ENCODE measurements around the gene SLC7A1.

SLC7A1 gene

GRCh38 chr13:29550430-29550988, 45.0 kb downstream of the SLC7A1 start:
- no peak for DNase-seq

- DNase-seq = no peak
Observed at GRCh38 chr13:29548722-29549121, 46.8 kb downstream of the SLC7A1 start.

- DNase-seq = no peak
Observed at GRCh38 chr13:29547153-29547552, 48.3 kb downstream of the SLC7A1 start.

GRCh38 chr13:29546662-29547061, 48.8 kb downstream of the SLC7A1 start:
- DNase-seq = no peak

GRCh38 chr13:29545988-29546387, 49.5 kb downstream of the SLC7A1 start:
- no peak for DNase-seq

DNA sequence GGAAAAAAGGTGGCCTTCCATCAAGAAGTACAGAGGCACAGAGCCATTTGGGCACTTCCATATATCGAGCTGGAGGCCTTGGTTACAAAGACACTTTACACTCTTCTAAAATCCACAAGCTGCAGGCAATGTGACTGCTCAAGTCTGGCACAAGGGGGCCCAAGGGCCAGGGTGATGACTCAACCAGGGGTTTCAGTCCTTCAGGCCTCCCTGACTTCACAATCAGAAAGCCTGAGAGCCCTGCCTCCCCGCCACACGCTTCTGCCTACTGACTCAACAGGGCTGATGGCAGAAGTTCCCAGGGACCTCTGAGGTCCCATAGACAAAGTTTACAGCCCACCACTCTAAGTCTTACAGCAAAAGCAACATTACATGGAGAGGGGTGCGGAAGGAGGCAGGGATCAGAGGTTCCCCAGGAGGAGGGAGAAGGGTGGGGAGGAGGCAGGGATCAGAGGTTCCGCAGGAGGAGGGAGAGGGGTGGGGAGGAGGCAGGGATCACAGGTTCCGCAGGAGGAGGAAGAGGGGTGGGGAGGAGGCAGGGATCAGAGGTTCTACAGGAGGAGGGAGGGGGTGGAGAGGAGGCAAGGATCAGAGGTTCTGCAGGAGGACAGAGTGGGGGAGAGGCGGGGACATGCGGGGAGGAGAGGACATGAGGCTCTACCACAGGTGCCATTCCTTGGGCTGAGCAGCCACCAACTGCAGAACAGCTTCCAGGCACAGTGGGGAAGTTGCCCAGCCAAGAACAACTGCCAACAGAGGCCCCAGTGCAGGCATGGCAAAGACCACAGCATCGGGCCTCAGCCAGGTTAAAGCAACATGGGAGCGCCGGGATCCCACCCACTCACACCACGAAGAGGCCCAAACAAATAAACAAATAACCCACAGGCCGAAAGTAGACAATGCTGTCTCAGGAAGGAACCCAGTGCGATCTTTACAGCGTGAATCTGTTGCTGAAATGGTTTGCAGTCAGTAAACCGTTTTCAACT, 52.0 kb downstream of the SLC7A1 start:
- DNase-seq = peak; percentile 15 to 20

- no peak for DNase-seq
Observed at GRCh38 chr13:29542381-29542780, 53.1 kb downstream of the SLC7A1 start.

- DNase-seq = no peak
Observed at GRCh38 chr13:29541400-29541799, 54.1 kb downstream of the SLC7A1 start.

DNA sequence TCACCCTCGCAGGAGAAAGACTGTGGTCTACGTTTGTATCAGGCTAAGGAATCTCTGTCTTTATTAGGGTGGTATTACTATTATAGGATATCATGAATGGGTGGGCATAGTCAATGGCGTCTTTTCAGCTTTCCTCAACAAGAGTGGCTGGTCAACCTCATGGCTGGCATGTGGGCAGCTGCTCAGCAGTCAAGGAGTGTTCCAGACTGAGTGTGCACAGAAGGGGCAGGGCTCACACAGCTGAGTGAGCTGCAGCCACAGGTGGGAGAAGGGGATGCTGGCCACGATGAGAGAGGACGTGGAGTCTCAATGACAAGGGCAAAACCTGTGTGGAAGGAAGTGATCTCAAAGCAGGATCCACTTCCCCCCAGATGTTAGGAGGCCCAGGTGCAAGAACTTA, 54.7 kb downstream of the SLC7A1 start:
- DNase-seq = no peak

GRCh38 chr13:29540334-29540733, 55.2 kb downstream of the SLC7A1 start:
- DNase-seq = no peak

DNA sequence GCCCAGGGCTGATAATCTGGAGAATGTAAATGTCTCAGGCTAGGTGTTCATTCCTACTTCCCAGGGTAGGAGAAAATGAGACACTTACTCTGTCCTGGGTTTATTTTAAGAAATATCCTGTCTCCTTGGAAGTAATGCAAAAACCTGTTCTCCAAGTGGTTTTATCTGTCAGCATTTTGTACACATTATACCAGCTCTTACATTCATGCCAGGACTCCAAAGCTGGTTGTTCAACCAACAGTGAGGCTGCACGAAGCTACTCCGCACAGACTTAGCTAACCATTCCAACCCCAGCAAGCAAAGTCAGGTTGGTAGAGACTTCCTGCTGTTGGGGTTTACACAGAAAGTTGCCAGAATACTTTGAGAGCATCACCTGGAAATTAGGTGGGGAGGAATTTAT, 55.6 kb downstream of the SLC7A1 start:
- DNase-seq = no peak

- no peak for DNase-seq
Observed at GRCh38 chr13:29538652-29539040, 56.8 kb downstream of the SLC7A1 start.

DNA sequence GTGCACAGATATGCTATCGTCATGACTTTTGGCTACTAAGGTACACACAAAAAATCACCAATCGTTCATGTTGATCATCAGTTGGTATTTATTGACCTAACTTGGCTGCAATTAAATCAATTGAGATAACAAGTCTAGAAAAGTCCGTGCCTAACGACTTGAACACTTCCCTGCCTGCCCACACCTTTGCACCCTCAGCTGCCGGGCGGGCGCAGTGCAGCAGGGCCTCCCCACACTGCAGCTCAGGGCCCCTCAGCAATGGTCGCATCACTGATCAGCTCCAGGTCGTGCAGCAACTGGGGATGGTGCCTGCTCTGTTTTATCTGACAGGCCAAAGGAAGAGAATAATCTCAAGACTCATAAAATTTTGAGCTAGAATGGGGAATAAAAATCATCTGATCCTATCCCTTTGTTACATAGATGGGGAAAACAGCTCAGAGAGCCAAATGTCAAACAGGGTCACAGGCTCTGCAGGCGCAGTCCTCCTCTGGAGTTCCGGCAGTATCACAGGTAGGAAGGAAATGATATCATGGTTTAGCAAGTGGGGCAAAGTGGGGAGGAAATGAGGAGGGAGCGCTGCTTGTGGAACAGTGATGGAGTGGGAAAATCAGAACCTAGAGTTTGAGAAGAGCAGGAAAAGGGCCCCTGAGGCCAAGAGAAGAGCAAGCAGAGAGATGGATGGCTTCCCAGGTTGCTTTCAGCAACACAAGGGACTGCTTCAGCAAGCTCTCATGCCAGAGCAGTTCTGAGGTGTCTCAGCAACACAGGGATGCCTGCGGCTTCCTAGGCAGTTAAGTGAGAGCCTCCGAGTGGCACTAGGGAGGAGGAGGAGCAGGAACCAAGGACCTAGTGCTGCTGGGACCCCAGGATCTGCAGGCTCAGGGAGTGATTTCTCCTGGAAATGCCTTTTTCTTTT, 57.5 kb downstream of the SLC7A1 start:
- DNase-seq = no peak

- DNase-seq = no peak
Observed at GRCh38 chr13:29536853-29537252, 58.6 kb downstream of the SLC7A1 start.

DNA sequence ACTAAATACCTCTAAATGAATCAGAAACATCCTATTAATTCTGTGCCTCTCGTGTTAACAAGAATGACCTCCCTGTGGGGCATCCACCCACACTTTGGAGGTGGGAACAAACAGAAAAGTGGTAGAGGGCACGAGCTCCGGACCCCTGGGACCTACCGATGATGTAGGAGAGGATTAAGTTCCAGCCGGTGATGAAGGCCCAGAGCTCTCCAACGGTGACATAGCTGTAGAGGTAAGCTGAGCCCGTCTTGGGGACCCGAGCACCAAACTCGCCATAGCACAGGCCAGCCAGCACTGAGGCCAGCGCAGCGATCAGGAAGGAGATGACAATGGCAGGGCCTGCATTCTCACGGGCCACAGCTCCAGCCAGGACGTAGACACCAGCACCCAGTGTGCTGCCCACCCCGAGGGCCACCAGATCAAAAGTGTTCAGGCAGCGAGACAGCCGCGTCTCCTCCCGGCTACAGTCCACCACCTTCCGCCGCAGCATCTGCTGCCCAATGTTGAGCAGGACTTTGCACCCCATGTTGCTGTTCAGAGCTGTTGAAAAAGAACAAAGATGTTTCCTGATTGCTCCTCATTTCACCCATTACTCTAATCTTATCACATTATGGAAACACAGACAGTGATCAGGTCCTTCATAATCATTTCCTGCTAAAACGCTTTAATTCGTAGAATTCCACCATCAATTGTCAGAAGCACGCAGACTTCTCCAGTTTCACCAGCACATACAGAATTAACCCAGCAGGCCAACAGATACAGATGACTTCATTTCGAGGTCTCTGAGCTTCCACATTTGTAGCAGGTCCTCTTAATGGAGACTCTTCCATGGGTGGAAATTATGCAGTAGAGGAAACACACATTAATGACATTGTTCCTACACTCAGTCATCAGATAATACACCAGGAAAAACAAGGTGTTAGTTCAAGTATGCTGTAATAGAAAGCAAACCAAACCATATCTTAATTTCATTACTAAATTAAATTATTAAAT, 59.5 kb downstream of the SLC7A1 start:
- no peak for DNase-seq

GRCh38 chr13:29534083-29534482, 61.4 kb downstream of the SLC7A1 start:
- no peak for DNase-seq

GRCh38 chr13:29532821-29533220, 62.7 kb downstream of the SLC7A1 start:
- DNase-seq = no peak

DNA sequence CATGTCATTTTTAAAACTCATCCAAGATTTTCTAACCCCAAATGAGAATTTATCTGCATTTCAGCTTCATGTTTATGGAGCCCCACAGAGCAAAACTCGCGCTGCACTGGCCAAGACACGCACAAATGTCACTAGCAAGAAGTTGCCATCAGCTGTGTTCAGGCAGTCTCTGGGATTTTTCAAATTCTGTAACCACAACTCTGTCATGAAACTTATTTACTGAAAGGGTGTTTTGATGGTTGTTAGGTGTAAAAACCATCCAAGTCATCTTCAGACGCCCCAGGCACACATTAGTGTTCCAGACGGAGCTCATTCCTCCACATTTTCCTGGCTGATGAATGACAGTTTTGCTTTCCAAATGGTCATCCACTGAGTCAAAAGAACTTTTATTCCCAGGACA, 63.4 kb downstream of the SLC7A1 start:
- no peak for DNase-seq

GRCh38 chr13:29530901-29531300, 64.6 kb downstream of the SLC7A1 start:
- DNase-seq = no peak

DNA sequence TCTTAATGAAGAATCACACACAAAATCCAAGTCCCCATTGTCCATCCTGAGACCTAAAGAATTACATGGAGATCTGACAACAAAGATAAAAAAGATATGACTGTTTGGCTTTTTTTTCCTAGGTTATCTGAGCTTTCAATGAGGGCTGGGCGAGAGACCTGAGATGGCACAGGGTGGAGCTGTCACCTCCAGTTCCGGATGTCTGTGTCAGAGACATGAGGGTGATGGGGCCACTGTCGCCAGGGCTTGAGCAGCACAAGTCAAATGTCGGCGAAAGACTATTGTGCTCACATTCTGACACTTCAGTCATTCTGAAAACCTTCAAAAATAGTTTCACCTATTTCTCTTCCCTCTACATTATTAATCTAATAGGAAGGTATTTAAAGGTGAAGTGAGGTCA, 65.7 kb downstream of the SLC7A1 start:
- DNase-seq = no peak

DNA sequence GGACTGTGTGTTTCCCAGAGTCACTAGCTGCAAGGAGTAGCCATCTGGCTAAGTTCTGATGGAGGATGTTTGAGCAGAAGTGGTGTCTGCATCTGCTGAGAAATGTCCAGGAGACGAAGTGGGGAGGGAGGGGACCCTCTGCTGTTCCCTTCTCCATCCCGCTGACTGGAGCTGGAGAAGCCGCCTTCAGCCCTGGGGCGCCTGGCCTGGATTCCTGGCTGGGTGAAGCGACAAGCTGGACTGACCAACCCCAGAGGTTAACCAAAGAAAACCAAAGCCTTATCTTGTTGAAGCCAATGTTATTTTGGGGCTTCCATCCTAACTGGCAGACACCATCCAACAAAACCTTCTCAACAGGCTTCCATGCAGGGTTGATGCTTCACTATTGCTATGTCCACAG, 67.6 kb downstream of the SLC7A1 start:
- DNase-seq = no peak

- DNase-seq = no peak
Observed at GRCh38 chr13:29527511-29527910, 68.0 kb downstream of the SLC7A1 start.
